Right atrium auricular region (tissue), 2 donors: ENCODE measurements around the gene C1orf210. TPM values are rescaled to one million over a fixed set of nuclear protein-coding genes. Genes with fewer than 3 reads are reported as not detected.

ENCODE experiments used
- DNase-seq: peaks from one replicate; pipeline ENCODE4 v3.0.0-alpha.2; 2019; ENCODE audit warnings: low spot score
- H3K27ac ChIP-seq, 2 donors: fragments of 200-600 bp; sonication (generic); 1 replicate in 1 of 2; 2 replicates in 1 of 2; pipeline ENCODE4 v1.5.1; 2016 to 2019
- H3K27me3 ChIP-seq, 2 donors: fragments of 200-600 bp; sonication (generic); one replicate each; pipeline versions ENCODE4 v1.5.1 to v1.6.0; 2017 to 2019
- H3K36me3 ChIP-seq: fragments of 200-600 bp; sonication (generic); one replicate; pipeline ENCODE4 v1.5.1; 2016
- H3K4me1 ChIP-seq, 2 donors: fragments of 200-600 bp; sonication (generic); one replicate each; pipeline versions ENCODE4 v1.5.1 to v1.6.0; 2017 to 2019
- H3K4me3 ChIP-seq, 2 donors: fragments of 200-600 bp; sonication (generic); 1 replicate in 1 of 2; 2 replicates in 1 of 2; pipeline ENCODE4 v1.5.1; 2017 to 2019; ENCODE audit warnings: mild to moderate bottlenecking in 1 of 2, moderate library complexity in 1 of 2
- H3K9me3 ChIP-seq, 2 donors: fragments of 200-600 bp; sonication (generic); one replicate each; pipeline ENCODE4 v1.5.1; 2019
- CTCF ChIP-seq, 2 donors: fragments of 200-600 bp; sonication (generic); IDR thresholded peaks; one replicate each; pipeline ENCODE4 v1.5.1; 2019; ENCODE audit warnings: antibody characterized with exemption in 2 of 2
- total RNA-seq, 2 donors: library from RNA; depleted of rRNA; stranded (reverse); fragments of >200 nt; gene quantifications; one replicate each; pipeline ENCODE4 v1.1.0, GENCODE V29; 2016

C1orf210 gene
- total RNA-seq, 2 donors from 2014 or later: not detected

- no peak for TF ChIP-seq CTCF (IDR thresholded peaks at IDR 0.05)
- DNase-seq: peak; percentile 55
- no peaks in the 10 kb centered on the region for H3K27me3 ChIP-seq
- peaks cover 0 to 55% of the 10 kb centered on the region in 2 donors for H3K4me1 ChIP-seq
- peak overlapping the region; percentile 58 to 82 for H3K27ac ChIP-seq
- no peak overlapping the region for H3K4me3 ChIP-seq
- H3K36me3 ChIP-seq: no peaks in the 10 kb centered on the region
- no peaks in the 10 kb centered on the region for H3K9me3 ChIP-seq
Observed at GRCh38 chr1:43235451-43236121, 49.8 kb downstream of the C1orf210 start.

- H3K4me3 ChIP-seq: no peak overlapping the region
- H3K4me1 ChIP-seq: peaks cover 0 to 55% of the 10 kb centered on the region in 2 donors
- TF ChIP-seq CTCF (IDR thresholded peaks at IDR 0.05): no peak
- no peaks in the 10 kb centered on the region for H3K36me3 ChIP-seq
- H3K27ac ChIP-seq: peak overlapping the region; percentile 58 to 82
- H3K9me3 ChIP-seq: no peaks in the 10 kb centered on the region
- DNase-seq: peak; percentile 38
- H3K27me3 ChIP-seq: no peaks in the 10 kb centered on the region
Observed at GRCh38 chr1:43235040-43235439, 50.3 kb downstream of the C1orf210 start.

- no peaks in the 10 kb centered on the region for H3K27me3 ChIP-seq
- no peak for DNase-seq
- peaks cover 0 to 47% of the 10 kb centered on the region in 2 donors for H3K4me1 ChIP-seq
- H3K9me3 ChIP-seq: no peaks in the 10 kb centered on the region
- H3K27ac ChIP-seq: no peak overlapping the region
- H3K36me3 ChIP-seq: no peaks in the 10 kb centered on the region
- TF ChIP-seq CTCF (IDR thresholded peaks at IDR 0.05): no peak
- H3K4me3 ChIP-seq: no peak overlapping the region
Observed at GRCh38 chr1:43234267-43234666, 51.1 kb downstream of the C1orf210 start.

- no peak overlapping the region for H3K27ac ChIP-seq
- no peaks in the 10 kb centered on the region for H3K36me3 ChIP-seq
- no peaks in the 10 kb centered on the region for H3K9me3 ChIP-seq
- no peaks in the 10 kb centered on the region for H3K27me3 ChIP-seq
- DNase-seq: peak; percentile 13
- H3K4me3 ChIP-seq: no peak overlapping the region
- no peak for TF ChIP-seq CTCF (IDR thresholded peaks at IDR 0.05)
- peaks cover 0 to 41% of the 10 kb centered on the region in 2 donors for H3K4me1 ChIP-seq
Observed at GRCh38 chr1:43233631-43234030, 51.8 kb downstream of the C1orf210 start.

GRCh38 chr1:43232482-43232881 is 52.9 kb downstream of the C1orf210 start:
- H3K27ac ChIP-seq: peak overlapping the region in 1 of 2 donors; percentile 64
- DNase-seq: peak; percentile 47

More at GRCh38 chr1:43232482-43232881, 52.9 kb downstream of the C1orf210 start:
- no peaks in the 10 kb centered on the region for H3K36me3 ChIP-seq
- no peak for TF ChIP-seq CTCF (IDR thresholded peaks at IDR 0.05)
- no peaks in the 10 kb centered on the region for H3K9me3 ChIP-seq
- peaks cover 0 to 36% of the 10 kb centered on the region in 2 donors for H3K4me1 ChIP-seq
- no peaks in the 10 kb centered on the region for H3K27me3 ChIP-seq
- no peak overlapping the region for H3K4me3 ChIP-seq
